GM21390 (cell line): ENCODE results near the gene ART3.

ENCODE experiments used
- ATAC-seq: cut with Tn5 transposase; IDR thresholded peaks from one replicate; pipeline ENCODE4 v1.9.1; 2021; ENCODE audit not compliant: unreplicated experiment

The ART3 gene

GRCh38 chr4:76144546-76144945 lies 70.0 kb downstream of the ART3 start:
- no peak for ATAC-seq

- ATAC-seq, result peak; percentile 33
Observed at GRCh38 chr4:76147454-76148141, 73.1 kb downstream of the ART3 start.

GRCh38 chr4:76148142-76148865 lies 73.8 kb downstream of the ART3 start, which contains the start of gene NUP54:
NUP54 (minus strand) TSS chr4:76148397; CDS start chr4:76148374, 23 bp downstream.
- peak; percentile 99 for ATAC-seq

- ATAC-seq, result no peak
Observed at GRCh38 chr4:76153356-76153755, 78.8 kb downstream of the ART3 start.

- no peak for ATAC-seq
Observed at GRCh38 chr4:76155979-76156378, 81.5 kb downstream of the ART3 start.

GRCh38 chr4:76156635-76157034 lies 82.1 kb downstream of the ART3 start:
- no peak for ATAC-seq

- no peak for ATAC-seq
Observed at GRCh38 chr4:76160355-76160754, 85.8 kb downstream of the ART3 start.
